Fibroblast of villous mesenchyme (primary cell): ENCODE data around the gene PXDN. TPM values are rescaled to one million over a fixed set of nuclear protein-coding genes. Genes with fewer than 3 reads are reported as not detected.

Experiments
- DNase-seq: peaks from one replicate; pipeline ENCODE4 v3.0.0-alpha.2; 2010; ENCODE audit warnings: low read depth
- H3K4me3 ChIP-seq: 2 replicates; pipeline ENCODE4 v1.5.1; 2011; ENCODE audit warnings: low read depth, mild to moderate bottlenecking, low read length
- total RNA-seq: library from RNA; depleted of rRNA; stranded (reverse); fragments of >200 nt; gene quantifications from 2 replicates; pipeline ENCODE4 v1.2.3, GENCODE V29; 2012
- TF ChIP-seq, protein P1 (sequence below): IDR thresholded peaks from 2 replicates; pipeline ENCODE4 v1.5.1; 2012; ENCODE audit warnings: low read depth, mild to moderate bottlenecking, low read length; ENCODE audit not compliant: insufficient read depth

The PXDN gene
- total RNA-seq, 1 donor = 296 TPM

DNA sequence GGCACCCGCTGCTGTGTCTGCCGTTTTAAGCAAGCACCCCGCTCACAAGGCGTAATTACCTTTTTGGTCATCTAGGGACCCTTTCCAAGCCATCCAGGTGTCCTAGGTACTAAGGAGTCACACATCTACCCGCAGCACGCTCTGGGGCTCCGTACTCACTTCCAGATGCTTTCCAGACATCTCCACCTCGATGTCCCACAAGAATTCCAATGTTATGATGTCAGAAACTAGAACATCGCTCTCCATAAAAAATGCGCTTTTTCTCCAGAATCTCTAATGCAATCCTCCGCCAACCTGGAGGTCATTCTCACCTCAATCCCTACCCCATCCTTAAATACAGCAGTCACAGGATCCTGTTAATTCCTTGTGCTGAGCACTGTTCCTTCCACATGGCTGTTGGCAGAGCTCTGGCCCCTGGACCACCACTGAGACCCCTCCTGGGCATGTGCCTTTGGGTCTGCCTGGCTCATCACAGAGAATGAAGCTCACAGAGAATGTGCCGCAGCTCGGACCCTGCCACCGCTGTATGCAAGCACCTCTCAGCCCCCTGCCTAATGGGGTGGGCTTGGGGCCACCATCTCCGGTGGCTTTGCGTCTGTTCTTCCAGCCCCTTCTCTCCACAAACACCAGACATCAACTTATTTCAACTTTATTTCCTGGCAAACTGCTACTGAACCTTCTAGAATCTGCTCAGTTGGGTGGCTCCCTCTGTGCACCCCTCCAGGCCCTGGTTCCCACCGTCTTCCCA lies 4.6 kb upstream of the PXDN start:
- DNase-seq = no peak
- H3K4me3 ChIP-seq = no peak overlapping the region
- TF ChIP-seq, protein P1, sequence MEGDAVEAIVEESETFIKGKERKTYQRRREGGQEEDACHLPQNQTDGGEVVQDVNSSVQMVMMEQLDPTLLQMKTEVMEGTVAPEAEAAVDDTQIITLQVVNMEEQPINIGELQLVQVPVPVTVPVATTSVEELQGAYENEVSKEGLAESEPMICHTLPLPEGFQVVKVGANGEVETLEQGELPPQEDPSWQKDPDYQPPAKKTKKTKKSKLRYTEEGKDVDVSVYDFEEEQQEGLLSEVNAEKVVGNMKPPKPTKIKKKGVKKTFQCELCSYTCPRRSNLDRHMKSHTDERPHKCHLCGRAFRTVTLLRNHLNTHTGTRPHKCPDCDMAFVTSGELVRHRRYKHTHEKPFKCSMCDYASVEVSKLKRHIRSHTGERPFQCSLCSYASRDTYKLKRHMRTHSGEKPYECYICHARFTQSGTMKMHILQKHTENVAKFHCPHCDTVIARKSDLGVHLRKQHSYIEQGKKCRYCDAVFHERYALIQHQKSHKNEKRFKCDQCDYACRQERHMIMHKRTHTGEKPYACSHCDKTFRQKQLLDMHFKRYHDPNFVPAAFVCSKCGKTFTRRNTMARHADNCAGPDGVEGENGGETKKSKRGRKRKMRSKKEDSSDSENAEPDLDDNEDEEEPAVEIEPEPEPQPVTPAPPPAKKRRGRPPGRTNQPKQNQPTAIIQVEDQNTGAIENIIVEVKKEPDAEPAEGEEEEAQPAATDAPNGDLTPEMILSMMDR = no peak

DNA sequence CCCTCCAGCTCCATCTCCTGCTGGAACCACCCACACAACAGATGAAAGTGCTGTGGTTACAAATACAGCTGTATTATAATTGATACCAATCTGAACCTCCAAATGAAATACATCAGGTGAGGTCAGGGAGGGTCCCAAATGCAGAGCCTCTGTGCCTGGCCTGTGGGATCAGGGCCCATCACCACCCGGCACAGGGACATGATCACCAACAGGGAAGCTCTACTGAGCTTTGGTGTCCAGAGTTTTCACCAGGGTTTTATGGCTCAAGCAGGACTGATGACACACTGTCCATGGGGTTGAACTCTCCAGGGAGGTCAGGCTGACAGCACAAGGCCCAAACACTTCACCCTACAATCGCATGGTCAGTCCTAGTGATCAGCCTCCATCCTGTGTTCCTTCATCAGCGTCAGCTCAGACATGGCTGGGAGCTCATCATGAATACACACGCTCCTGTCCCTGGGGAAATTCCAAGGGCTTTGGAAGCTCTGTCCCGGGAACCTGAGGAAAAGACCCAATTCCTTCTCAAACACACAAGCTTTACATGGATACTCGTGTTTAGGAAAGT lies 3.9 kb upstream of the PXDN start:
- H3K4me3 ChIP-seq = no peak overlapping the region
- TF ChIP-seq, protein P1 = no peak
- DNase-seq = peak; percentile 73

DNA sequence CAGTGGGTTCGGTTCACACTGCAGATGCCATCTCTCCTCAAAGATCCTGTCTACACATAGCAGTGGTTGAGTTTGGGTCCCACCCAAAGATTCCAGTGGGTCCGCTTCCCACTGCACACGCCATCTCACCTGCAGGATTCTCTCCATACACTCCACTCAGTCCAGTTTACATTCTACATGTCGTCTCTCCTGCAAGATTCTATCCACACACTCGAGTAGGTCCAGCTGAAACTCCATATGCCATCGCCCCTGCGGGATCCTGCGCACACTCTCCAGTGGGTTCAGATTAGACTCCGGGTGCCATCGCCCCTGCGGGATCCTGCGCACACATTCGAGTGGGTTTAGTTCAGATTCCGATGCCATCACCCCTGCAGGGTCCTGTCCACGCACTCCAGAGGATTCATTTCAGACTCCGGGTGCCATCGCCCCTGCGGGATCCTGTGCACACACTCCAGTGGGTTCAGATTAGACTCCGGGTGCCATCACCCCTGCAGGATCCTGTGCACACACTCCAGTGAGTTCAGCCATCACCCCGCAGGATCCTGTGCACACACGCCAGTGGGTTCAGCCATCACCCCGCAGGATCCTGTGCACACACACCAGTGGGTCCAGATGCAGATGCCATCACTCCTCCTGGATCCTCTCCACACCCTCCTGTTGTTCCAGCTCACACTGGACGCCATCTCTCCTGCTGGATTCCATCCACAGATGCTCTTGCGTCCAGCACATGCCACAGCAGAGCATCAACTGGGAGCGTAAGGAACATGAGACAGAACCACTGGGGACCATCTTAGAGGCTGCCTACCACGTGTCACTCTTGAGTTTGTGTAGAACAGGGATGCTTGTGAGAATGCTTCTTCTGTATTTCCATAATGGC lies 3.0 kb upstream of the PXDN start:
- H3K4me3 ChIP-seq = no peak overlapping the region
- TF ChIP-seq, protein P1 = no peak
- DNase-seq = no peak

DNA sequence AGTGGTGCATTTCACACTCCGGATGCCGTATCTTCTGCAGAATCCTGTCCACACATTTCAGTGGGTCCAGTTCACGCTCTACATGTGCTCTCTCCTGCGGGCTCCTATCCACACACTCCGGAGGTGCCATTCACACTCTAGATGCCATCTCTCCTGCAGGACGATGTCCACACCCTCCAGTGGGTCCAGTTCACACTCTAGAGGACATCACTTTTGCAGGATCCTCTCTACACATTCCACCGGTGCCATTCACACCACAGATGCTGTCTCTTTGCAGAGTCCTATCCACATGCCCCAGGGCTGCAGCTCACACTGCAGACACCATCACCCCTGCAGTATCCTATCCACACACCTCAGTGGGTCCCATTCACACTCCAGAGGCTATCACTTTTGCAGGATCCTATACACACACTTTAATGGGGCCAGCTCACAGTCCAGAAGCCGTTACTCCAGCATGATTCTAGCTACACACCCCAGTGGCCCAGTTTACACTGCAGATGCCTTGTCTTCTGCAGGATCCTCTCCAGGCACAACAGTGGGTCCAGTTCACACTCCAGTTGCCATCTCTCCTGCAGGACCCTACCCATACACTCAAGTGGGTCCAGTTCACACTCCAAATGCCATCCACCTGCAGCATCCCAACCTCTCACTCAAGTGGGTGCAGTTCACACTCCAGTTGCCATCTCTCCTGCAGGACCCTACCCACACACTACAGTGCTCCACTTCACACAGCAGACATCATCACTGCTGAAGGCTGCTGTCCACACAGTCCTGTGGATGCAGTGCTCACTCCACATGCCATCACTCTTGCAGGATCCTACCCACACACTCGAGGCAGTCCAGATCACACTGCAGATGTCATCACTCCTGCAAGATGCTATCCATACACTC lies 2.1 kb upstream of the PXDN start:
- no peak for DNase-seq
- TF ChIP-seq, protein P1 = no peak
- H3K4me3 ChIP-seq = no peak overlapping the region

DNA sequence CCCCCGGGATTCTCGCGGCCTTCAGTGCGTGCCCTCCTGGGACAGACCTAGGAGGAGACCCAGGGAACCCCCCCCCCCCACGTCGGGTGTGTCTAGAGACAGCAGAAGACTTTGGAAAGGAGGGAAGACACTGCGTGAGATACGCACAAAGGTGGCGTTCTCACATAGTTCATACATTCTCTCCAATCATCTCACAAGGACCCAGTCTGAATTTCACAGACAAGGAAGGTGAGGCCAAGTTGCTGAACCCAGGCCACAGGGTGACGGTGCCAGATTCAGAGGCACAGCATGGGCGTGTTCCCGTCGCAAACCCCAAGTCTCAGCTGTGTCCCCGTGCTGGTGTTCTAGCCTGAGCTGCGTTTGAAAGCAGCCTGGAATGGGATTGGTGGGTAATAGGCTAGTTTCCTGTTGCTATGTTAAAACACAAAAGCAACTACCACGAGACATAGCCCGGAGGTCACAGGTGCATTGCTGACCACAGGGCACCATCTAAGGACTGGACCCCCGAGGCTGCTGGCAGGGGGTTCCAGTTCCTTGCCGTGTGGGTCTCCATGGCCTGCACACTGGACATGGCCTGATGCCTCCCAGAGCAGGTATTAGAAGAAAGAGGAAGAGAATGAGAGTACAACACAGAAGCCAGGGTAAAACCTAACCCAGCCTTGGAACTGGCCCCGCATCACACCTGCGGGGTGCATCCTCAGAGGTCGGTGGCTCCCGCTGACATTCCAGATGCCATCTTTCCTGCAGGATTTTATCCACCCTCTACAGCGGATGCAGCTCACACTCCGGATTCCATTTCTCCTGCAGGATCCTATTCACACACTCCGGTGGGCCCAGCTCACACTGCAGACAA lies 1.1 kb upstream of the PXDN start:
- no peak for DNase-seq
- TF ChIP-seq, protein P1 = no peak
- peak overlapping the region; percentile 77 for H3K4me3 ChIP-seq

DNA sequence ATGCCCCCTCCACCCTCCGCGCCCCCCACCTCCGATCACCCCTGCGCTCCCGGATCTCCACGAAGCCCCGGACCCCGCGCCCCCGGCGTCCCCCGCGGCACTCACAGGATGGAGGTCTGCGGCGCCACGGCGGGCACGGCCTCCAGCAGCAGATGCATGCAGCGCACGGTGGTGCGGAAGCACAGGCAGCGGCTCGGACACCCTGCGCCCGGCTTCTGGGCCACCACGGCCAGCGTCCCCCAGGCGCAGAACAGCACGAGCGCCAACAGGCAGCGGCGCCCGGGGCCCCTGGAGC lies 217 bp downstream of the PXDN start:
- TF ChIP-seq, protein P1 = no peak
- no peak for DNase-seq
- H3K4me3 ChIP-seq = peak overlapping the region; percentile 77
